NCI-H748 (cell line): Measurements from ENCODE around the gene DDX23.
"Not testable (repeated sequence)": the region's sequence is repeated elsewhere in the genome, so short reads cannot be mapped to it uniquely, and the experiment has no call there.

Source experiments
- DNase-seq: peaks from one replicate; lab custom pipeline; 2025; ENCODE audit not compliant: unreplicated experiment; lab: John Stamatoyannopoulos, UW

Gene DDX23

GRCh38 chr12:48851883-48852733 lies at the start of gene DDX23:
DDX23 (minus strand) TSS chr12:48852163; CDS start chr12:48845782, 6,381 bp downstream.
- peak; percentile 97 for DNase-seq

GRCh38 chr12:48901278-48901677 lies 49.3 kb upstream of the DDX23 start:
- DNase-seq, result no peak

GRCh38 chr12:48899651-48900050 lies 47.7 kb upstream of the DDX23 start:
- no peak for DNase-seq

GRCh38 chr12:48894271-48894670 lies 42.3 kb upstream of the DDX23 start:
- no peak for DNase-seq

GRCh38 chr12:48890657-48891418 lies 38.9 kb upstream of the DDX23 start:
- DNase-seq, result peak; percentile 87

GRCh38 chr12:48889679-48890078 lies 37.7 kb upstream of the DDX23 start:
- DNase-seq, result no peak

- DNase-seq, result peak; percentile 65
These were observed 31.6 kb upstream of the DDX23 start for GRCh38 chr12:48883305-48884161.

GRCh38 chr12:48882972-48883304 lies 31.0 kb upstream of the DDX23 start:
- no peak for DNase-seq

- no peak for DNase-seq
These were observed 30.3 kb upstream of the DDX23 start for GRCh38 chr12:48882315-48882687.

- no peak for DNase-seq
These were observed 29.8 kb upstream of the DDX23 start for GRCh38 chr12:48881686-48882314.

- DNase-seq, result no peak
These were observed 28.7 kb upstream of the DDX23 start for GRCh38 chr12:48880647-48881046.

- no peak for DNase-seq
These were observed 26.6 kb upstream of the DDX23 start for GRCh38 chr12:48878548-48878947.

- no peak for DNase-seq
These were observed 24.1 kb upstream of the DDX23 start for GRCh38 chr12:48875944-48876515.

- DNase-seq, result not testable (repeated sequence)
These were observed 21.6 kb upstream of the DDX23 start for GRCh38 chr12:48873534-48873933.

- DNase-seq, result no peak
These were observed 21.1 kb upstream of the DDX23 start for GRCh38 chr12:48873096-48873495.

- DNase-seq, result no peak
These were observed 17.2 kb upstream of the DDX23 start for GRCh38 chr12:48869191-48869590.

GRCh38 chr12:48868451-48868850 lies 16.5 kb upstream of the DDX23 start:
- DNase-seq, result no peak

GRCh38 chr12:48866052-48866711 lies 14.2 kb upstream of the DDX23 start:
- DNase-seq, result no peak

- DNase-seq, result peak; percentile 95
These were observed 13.5 kb upstream of the DDX23 start, which contains the start of gene RND1 for GRCh38 chr12:48865281-48866051. RND1 (minus strand) TSS chr12:48865870; CDS start chr12:48865767, 103 bp downstream.
